HG03060 (cell line): ENCODE data around the gene DOCK11.
"Not testable (repeated sequence)": the region's sequence is repeated elsewhere in the genome, so short reads cannot be mapped to it uniquely, and the experiment has no call there.

Experiments
- ATAC-seq: cut with Tn5 transposase; IDR thresholded peaks from one replicate; pipeline ENCODE4 v1.9.1; 2021; ENCODE audit warnings: low read depth, moderate number of reproducible peaks; ENCODE audit not compliant: unreplicated experiment

Gene DOCK11

DNA sequence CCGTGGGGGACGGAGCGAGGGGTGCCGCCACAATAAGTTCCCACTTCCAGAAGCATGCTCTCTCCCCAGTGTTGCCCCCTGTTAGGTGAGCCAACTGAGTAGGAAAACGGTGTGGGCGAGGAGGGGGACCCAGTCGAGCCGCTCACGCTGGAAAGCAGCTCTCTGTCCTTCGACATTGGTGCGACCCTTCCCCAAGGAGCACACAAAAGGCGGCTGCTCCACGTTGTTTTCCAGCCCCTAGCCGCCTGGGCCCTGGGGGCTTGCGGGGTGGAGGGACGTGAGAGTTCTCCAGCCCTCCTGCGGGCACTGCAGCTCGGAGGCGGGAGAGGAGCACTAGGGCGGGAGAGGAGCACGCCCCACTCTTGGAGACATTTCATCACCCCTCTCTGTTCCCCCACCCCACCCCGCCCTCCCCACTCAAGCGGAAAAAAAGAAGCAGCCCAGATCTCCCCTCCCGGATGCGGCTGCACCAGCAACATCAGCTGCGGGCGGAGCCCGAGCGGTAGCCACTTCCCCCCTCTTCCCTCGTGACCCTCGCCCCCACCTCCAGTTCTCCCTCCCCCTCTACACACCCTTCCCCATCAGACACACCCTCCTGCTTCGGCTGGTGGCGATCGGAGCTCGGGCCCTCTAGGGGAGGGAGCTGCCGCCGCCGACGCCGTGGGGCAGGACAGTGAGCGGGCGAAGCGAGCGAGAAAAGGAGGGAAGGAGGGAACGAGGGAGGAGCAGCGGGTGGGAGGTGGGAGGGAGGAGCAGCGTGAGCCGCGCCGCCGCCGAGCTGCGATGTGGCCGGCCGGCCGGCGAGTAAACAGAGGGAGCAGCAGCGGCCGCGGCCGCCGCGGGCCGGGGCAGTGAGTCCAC, at the start of gene DOCK11:
Gene DOCK11, plus strand, starts transcription at position 755 of the 861 bp plus-strand sequence. CDS start 157 bp downstream, outside the sequence.
- ATAC-seq, result no peak

DNA sequence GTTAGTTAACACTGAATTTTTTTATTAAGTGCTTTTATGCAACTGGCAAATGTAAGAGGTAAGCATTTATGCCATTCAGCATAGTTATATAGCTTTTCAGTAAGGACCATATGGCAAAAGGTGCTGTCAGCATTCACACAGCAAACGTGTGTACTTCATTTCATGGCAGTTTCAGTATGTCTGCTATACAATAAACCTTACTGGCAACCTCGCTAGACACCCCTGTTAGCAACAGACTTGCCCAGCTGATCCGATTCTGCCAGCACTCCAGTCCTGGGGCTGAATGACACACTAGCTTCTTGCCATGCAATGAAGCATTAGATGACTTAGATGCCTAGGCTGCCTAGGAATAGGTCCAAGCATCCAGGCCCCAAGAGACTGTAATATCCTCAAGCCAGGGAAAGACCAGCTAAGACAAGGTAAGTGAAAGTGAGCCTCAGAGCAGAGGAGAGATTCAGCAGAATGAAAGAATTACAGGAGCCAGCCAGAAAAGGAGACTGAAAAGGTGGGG, 47.3 kb upstream of the DOCK11 start:
- no peak for ATAC-seq

DNA sequence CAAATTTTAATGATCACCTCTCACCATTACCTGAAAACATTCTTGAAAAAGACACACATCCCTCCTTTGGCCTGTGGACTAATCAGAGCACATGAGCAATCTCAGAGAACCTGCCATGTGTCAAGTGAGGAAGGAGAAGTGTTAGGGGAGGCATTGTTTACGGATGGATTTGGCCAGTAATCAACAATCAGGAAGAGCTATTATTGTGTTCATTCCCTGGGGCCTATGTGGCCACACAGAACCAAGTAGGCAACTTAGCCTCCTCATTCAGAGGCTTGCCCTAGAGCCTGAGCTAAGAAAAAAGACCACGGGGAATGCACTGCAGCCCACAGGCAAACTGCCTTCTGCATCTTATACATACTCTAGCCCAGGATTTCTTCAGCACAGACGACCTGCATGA, 40.6 kb upstream of the DOCK11 start:
- ATAC-seq, result no peak

DNA sequence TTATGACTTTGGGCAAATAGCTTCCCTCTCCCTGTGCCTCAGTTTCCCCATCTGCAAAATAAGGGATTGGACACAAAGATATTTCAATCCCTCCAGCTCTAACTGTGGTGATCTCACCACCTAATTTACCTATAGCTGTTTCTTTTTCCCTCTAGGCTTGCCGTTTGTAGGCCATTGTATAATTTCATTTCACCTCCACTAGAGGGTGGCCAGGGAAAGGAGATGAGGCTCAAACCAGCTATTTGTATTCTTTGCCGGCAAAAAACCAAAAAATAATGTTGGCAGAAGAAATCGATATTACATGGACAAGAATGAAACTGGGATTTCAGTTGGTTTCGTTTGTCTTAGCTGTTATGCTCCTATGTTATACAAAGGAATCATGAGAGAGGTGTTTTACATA, 36.1 kb upstream of the DOCK11 start:
- no peak for ATAC-seq

DNA sequence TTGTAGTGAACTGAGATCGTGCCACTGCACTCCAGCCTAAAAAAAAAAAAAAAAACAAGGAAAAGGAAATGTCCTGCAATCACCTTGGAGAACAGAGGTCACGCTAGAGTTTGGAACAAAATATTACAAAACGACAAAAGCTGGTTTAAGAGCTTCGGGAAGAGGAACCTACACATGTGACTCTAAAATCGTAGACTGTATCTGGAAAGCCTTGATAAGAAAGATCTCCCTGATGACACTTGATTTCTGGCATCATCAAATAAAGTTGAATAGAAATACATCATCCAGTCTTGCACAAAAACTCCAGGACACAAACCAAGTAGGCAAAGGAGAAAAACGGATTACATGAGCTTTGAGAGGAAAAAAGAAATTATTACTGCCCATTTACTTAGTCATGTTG, 31.1 kb upstream of the DOCK11 start:
- ATAC-seq, result no peak

DNA sequence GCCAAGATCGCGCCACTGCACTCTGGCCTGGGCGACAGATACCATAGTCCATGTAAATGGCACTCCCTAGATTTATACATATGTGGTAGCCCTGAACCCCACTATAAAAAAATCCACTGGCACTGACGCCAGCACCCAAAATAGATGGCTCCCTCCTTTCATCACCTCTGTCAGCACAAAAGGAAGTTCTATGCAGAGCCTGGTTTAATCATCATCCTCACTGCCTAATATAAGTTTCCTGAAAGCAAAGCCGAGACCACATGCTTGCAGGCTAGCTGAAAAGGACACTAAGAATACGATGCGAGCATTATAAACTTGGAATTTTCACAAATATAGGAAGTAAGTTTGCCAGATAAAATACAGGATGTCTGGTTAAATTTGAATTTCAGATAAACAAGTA, 27.5 kb upstream of the DOCK11 start:
- ATAC-seq, result no peak

DNA sequence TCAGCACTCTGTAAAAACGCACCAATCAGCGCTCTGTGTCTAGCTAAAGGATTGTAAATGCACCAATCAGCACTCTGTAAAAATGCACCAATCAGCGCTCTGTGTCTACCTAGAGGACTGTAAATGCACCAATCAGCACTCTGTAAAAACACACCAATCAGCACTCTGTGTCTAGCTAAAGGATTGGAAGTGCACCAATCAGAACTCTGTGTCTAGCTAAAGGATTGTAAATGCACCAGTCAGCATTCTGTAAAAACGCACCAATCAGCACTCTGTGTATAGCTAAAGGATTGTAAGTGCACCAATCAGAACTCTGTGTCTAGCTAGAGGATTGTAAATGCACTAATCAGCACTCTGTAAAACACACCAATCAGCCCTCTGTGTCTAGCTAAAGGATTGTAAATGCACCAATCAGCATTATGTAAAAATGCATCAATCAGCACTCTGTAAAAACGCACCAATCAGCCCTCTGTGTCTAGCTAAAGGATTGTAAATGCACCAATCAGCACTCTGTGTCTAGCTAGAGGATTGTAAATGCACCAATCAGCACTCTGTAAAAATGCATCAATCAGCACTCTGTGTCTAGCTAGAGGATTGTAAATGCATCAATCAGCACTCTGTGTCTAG, 24.8 kb upstream of the DOCK11 start:
- not testable (repeated sequence) for ATAC-seq

DNA sequence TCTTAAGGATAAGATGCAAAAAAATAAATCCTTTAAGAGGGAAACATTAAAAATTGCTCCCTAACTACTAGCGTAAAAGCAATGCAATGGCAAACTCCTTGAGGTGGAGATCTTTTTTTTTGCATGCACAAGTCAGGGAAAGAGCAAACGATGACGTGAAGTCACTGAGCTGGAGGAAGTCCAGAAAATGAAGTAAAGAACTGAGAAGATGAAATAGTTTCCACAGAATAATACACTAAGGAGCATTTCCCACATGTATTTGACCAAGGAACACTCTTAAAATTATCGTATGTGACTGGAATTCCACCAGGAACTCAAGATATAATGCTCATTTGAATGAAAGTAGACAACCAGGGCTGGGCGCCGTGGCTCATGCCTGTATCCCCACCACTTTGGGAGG, 21.0 kb upstream of the DOCK11 start:
- no peak for ATAC-seq

DNA sequence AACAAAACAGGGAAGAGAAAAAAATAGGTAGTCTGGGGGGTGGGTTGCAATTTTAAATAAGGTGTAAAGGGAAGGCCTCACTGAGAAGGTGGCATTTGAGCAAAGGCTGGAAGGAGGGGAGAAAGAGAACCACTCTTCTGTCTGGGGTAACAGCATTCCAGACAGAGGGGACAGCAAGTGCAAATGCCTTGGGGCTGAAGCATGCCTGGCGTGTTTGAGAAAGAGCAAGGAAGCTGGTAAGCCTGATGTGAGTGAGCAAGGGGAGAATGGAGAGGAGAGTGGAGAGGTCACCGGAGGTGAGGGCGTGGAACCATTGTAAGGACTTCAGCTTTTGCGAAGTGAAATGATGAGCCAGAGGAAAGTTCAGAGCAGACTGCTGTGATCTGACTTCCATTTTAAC, 19.7 kb upstream of the DOCK11 start:
- ATAC-seq, result no peak

DNA sequence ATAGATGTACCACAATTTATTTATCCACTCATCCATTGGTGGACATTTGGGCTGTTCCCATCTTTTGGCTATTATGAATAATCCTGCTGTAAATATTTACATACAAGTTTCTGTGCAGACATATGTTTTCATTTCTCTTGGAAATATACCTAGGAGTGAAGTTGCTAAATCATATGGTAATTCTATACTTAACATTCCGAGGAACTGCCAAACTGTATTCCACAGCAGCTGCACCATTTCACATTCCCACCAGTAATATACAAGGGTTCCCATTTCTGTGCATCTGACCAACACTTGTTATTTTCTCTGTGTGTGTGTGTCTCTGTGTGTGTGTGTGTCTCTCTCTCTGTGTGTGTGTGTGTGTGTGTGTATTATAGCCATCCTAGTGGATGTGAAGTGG, 15.4 kb upstream of the DOCK11 start:
- no peak for ATAC-seq

DNA sequence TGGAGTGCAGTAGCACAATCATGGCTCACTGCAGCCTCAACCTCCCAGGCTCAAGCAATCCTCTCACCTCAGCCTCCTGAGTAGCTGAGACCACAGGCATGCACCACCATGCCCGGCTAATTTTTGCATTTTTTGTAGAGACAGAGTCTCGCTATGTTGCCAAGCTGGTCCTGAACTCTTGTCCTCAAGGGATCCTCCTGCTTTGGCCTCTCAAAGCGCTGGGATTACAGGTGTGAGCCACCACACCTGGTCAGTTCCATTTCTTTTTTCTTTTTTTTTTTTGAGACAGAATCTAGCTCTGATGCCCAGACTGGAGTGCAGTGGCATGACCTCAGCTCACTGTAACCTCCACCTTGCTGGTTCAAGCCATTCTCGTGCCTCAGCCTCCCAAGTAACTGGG, 13.2 kb upstream of the DOCK11 start:
- not testable (repeated sequence) for ATAC-seq

DNA sequence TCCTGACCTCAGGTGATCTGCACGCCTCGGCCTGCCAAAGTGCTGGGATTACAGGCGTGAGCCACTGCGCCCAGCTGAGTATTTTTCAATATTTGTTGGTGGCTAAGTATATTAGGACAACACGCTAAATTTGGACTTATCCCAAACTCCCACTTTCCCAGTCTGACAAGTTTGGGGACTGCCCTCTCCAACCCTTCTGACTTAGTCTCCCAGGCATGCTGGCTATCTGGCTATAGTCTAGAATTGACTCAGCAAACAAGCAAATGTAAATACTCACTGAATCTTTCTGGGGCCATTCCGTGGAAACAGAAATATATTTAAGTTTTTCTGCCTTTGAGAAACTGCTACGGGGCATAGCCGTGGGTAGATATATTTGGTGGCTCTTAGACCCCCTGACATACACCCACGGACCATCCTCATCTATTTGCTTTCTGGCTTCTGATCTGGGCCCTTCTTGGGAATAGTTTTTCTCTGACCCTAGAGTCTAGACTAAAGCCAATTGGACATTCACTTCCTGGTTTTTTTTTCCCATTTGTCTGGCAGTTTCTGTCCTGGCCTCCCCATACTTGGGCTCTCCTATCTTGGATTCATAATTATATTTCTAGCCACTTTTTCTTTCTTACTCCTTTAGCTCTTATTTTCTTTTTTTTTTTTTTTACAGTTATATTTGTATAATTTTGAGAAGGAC, 11.3 kb upstream of the DOCK11 start:
- ATAC-seq, result no peak

DNA sequence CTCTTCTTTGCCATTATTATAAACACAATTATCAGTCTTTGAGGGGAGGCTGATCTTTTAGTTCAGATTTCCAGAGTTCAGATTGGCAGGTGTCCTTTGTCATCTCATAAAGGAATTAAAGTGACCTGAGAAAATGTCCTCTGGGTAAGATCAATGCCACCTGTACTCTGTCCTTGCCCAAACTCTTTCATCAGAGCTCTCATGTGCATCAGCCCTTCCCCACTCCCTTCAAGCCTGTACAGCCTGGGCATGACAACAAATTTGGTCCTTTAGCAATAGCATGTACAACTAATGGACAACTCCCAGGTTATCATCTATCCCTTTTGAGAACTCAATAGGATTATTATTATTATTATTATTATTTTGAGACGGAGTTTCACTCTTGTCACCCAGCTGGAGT, 8.9 kb upstream of the DOCK11 start:
- ATAC-seq, result not testable (repeated sequence)

DNA sequence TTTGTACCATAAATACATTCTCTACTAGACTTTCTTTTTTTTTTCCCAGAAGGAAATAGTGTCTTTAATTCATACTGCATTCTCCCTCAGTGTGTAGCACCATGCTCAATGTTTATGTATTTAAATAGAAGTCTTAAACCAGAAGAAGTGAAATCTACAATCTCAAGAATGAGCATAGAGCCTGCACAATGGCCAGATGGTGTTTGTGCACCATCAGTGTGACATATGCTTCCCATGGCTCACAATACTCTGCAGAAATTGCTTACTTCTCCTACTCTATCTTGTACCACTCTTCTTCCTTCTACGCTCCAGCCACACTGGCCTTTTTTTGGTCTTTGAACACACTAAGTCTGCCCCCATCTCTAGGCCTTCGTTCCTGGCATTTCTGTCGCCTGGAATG, 2.6 kb upstream of the DOCK11 start:
- no peak for ATAC-seq

DNA sequence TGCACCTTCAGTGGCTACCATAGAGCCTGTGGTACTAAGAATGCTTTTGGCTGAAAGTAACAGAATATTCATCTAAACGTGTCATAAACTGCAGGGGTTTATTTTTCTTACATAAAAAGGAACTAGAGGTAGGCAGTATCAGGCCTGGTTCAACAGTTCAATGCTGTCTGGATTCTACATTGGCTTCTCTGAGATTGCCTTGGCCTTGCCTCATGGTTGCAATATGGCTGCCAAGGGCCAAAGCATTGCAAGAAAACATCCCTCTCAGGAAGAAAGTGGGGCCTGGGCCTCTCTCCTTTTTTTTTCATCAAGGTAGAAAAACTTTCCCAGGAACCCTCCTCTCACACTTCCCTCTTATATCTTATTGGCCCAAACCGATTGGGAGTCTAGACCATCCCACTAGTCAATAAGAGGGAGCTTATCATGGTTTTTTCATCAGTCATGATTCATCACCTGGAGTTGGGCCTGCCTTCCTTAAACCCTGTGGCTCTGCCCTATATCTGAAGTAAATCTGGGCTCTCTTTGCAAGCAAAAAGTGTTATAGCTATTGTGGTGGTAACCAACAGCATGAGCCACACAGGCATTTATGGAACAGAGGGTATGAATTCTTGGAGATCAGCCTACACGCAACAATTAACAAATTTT, 1.8 kb upstream of the DOCK11 start:
- no peak for ATAC-seq

DNA sequence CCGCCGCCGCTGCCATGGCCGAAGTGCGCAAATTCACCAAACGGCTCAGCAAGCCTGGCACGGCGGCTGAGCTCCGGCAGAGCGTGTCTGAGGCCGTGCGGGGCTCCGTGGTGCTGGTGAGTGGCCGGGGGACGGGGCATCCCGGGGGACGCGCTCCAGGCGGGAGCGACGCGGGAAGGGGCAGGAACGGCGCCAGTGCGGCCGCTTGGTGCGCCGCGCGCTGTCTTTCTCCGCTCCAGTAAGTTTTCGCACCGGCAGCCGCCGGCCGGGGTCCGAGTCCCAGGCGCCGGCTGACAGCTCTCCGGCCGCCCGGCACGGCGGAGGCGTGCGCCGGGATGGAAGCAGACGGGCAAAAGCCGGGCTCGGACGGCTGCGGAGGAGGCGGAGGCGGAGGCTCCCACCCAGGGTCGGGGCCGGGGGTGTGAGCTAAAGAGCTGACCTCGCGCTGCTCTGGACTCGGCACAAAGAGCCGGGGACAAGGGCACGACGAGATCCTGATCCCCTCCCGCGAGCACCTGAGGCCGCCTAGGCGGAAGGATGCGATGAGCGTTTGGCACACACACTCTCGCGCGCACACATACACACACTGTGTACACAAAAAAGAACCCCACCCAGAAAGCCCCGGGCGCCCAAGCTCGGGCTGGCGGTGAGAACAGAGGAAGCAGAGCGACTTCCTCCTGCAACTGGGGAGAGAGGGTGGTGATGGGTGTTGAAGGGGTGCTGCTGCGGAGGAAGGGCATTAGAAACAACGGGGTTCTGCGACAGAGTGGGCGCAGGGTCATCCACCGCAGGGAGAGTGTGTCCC, 545 bp downstream of the DOCK11 start:
- ATAC-seq, result peak; percentile 61

DNA sequence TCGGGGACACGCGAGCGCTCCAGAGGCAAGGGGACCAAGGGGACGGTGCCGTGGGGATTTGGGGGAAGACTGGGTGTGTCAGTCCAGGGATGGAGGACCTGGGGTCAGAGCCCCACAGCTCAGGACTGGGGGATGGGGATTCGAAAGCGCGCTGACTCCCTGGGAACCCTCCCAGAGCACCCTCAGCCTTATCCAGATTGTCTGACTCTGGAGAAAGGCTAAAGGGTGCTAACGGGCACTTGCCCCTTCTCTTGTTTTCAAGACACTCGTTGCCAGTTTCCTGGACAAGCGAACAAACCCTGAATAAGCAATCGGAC, 1.1 kb downstream of the DOCK11 start:
- no peak for ATAC-seq

DNA sequence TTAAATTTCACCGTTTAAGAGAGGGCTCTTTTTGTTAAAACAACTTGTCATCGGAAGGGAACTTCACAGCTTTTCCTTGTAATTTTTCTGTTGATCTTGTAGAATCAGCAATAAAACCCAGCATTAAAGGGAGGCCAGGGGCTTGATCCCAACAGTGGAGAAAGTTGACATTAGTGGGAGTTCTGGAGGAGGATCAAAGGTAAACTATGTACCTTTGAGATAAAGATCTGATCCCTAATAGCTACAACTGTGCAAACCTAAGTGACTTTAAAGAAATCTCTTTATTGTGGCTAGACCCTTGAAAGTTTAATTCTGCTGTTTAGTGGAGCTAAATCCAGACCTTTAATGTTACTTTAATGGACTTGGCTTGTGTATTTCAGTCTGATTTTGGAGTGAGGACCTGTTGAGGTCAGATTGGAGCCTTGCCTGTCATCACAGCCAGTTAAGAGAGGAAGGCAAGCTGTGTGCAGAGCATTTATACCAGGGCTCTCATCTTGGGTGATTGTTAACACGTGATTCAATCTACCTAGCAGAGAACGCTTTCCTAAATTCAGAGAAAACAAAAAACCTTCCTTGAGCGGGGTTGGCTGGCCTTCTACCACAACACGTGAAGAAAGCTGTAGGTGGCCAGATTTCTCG, 1.7 kb downstream of the DOCK11 start:
- no peak for ATAC-seq

DNA sequence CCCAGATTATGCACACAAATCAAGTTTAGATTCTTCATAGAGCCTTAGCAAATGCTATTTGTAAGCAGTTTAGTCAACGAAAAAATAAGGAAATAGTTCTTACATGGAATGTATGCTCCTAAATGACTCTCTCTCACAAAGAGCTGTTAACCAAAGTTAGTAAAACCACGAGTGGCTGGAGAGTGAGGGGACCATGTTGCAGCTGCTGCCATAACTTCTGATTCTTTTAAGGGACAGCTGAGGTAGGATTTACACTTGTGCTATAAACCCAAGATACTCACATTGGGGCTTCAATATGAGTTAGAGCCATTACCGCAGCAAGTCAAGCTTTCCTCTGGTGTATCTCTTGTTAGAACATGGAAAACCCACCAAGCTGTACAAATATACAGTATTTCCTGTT, 2.7 kb downstream of the DOCK11 start:
- ATAC-seq, result no peak

DNA sequence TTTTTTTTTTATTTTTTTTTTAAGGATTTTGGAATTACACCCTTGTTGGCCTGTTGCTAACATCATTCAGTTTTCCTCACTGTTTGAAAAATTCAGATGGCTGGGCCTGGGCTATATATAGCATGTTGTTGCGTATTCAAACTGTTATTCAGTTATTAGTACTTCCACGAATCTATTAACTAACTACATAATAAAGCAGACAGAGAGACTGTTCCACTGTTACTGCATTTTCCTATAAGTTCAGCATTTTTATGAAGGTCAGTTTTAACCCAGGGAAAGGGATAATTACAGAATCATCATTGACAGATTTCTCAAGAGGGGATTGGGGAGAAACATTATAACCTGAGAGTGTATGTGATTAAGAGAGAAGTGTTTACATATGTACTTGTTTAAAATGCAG, 3.1 kb downstream of the DOCK11 start:
- no peak for ATAC-seq
